ENCODE measurements around the gene ARMC2.

The ARMC2 gene

DNA sequence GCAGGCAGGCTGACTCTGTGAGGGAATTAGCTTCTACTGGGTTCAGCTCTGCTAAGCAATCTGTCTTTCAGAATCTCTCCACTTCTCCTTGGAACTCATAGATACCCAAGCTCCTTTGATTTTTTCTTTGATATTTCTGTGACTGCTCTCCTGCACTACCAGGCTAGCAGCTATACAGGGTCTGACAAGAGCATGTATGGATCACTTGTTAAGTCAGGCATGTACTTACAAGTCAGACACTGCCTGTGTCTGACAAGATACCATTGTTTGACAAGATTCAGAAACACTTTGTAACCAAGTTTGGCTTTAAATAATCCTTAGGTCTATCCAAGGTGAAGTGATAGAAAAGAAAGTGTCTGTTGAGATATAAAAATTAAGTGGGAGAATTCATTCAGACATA is 167.0 kb downstream of the ARMC2 start:
- DNase-seq (ENCODE audit: low read depth, low spot score): no peak

DNA sequence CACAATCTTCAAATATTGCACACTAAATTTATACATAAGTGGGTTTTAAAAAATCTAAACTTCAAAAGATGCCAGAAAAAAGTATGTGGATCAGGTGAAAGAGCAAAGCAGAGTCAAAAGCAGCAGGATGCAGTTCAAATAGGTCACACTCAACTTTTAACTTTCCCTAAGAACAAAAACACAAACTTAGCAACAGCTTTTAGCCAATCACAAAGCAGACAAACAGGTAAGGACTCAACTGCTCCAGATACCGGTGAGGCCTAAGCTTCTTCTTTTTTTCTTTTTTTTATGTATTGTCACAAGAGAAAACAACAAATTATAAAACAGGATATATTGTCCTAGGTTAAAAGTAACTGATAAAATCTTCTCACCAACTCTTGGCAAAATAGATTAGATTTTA is 171.7 kb downstream of the ARMC2 start:
- DNase-seq (ENCODE audit: low read depth, low spot score): no peak

DNA sequence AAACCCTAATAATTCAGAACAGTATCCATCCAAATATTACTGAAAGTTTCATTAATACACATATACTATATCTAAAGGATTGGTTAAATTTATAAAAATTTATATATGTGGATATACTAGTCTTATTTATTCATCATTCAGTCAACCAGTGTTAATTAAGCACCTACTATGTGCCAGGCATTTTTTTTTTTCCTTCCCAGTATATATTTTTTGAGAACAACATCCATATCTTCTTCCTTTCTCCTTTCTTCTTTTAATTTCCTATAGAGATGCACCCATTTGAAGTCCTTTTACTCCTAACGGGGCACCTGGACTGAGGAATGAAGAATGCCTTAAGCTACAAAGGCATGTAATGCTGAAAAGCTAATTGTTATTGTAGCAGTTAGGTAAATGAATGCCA is 173.6 kb downstream of the ARMC2 start:
- no peak for DNase-seq (ENCODE audit: low read depth, low spot score)

DNA sequence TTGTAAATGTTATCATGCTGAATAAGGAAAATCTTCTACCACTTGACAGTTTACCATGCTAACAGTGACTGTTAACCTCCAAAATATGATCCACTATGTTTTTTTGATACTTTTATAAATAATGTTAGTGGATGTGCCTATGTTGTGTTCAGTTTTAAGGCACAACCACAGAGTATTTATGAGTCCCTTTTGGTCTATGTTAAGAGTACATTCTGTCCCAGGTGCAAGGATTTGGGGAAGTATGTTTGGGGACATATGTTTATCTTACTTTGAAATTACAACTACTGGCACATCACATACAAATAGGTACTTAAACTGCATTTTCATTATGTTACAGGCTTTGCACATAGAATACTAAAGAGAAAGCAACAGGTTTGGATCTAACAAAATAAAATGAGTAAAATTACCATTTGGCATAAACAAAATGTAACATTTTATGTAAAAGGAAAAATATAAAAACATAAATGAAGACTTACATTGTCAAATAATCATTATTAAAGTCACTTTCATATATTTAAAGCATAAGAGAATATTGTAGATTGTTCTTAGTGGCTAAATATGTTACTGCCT is 175.2 kb downstream of the ARMC2 start:
- no peak for DNase-seq (ENCODE audit: low read depth, low spot score)
